ENCODE results near the gene NCOA7. TPM values are rescaled to one million over a fixed set of nuclear protein-coding genes. Genes with fewer than 3 reads are reported as not detected.
A peak's percentile ranks its signal among the peaks of the same experiment; 100 is the strongest.
"Not testable (repeated sequence)": the region's sequence is repeated elsewhere in the genome, so short reads cannot be mapped to it uniquely, and the experiment has no call there.

NCOA7 gene
- total RNA-seq, 4 donors from 2014 or later: 9.0 to 36.2 (median 21.8) TPM

DNA sequence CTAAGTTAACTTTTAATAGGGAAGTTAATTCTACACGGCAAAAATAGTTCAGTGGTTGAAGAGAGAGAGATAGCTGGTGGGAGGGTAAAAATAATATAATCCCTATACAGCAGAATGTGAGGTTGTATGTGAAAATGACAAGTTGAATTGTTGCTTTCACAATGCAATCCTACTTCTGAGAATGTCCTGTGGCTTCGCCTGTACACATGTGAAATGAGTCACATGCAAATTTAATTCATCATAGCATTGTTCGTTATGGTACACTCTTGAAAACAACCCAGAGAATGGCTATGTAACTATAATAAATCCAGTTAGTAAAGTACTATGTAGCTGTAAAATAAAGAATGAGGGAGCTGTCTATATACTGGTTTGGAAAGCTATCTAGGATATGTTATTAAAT lies 119.8 kb downstream of the NCOA7 start:
- H3K4me1 ChIP-seq: no peaks in the 10 kb centered on the region
- H3K9me3 ChIP-seq: no peaks in the 10 kb centered on the region
- no peak for TF ChIP-seq POLR2A (IDR thresholded peaks at IDR 0.05)
- TF ChIP-seq, protein P1, sequence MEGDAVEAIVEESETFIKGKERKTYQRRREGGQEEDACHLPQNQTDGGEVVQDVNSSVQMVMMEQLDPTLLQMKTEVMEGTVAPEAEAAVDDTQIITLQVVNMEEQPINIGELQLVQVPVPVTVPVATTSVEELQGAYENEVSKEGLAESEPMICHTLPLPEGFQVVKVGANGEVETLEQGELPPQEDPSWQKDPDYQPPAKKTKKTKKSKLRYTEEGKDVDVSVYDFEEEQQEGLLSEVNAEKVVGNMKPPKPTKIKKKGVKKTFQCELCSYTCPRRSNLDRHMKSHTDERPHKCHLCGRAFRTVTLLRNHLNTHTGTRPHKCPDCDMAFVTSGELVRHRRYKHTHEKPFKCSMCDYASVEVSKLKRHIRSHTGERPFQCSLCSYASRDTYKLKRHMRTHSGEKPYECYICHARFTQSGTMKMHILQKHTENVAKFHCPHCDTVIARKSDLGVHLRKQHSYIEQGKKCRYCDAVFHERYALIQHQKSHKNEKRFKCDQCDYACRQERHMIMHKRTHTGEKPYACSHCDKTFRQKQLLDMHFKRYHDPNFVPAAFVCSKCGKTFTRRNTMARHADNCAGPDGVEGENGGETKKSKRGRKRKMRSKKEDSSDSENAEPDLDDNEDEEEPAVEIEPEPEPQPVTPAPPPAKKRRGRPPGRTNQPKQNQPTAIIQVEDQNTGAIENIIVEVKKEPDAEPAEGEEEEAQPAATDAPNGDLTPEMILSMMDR (IDR thresholded peaks at IDR 0.05): no peak
- no peak overlapping the region for H3K4me3 ChIP-seq (replicated peaks in 1 of 3)
- H3K27ac ChIP-seq: no peak overlapping the region
- WGBS, 2 donors: 85 to 87% methylated on average over 3 of the region's 3 CpGs
- no peaks in the 10 kb centered on the region for H3K36me3 ChIP-seq
- H3K27me3 ChIP-seq: no peaks in the 10 kb centered on the region
- DNase-seq: no peak
- intact Hi-C loops (cut with DNase I): no loop called here

DNA sequence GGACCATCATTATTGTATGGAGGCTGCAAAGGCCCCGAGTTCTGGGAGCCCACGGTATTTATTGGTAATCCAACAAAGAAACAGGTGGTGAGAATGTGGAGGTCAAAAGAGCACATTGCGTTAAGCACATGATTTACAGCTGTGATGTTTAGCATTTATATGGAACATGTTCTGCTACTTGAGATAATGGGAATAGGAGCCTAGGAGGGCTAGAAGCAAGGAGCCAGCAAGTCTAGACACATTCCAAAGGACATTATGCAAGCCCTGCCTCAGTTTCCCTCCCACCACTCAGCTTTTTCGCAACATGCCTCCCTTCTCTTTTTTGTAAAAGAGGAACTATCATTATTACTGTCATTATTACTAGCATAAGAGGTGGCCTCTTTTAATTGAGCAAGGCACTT lies 120.3 kb downstream of the NCOA7 start:
- H3K9me3 ChIP-seq; H3K36me3 ChIP-seq; H3K4me3 ChIP-seq (replicated peaks in 1 of 3); DNase-seq; H3K27me3 ChIP-seq; H3K4me1 ChIP-seq; H3K27ac ChIP-seq; intact Hi-C loops (cut with DNase I): not testable (repeated sequence)
- 88 to 91% methylated on average over 4 of the region's 4 CpGs for WGBS, 2 donors

DNA sequence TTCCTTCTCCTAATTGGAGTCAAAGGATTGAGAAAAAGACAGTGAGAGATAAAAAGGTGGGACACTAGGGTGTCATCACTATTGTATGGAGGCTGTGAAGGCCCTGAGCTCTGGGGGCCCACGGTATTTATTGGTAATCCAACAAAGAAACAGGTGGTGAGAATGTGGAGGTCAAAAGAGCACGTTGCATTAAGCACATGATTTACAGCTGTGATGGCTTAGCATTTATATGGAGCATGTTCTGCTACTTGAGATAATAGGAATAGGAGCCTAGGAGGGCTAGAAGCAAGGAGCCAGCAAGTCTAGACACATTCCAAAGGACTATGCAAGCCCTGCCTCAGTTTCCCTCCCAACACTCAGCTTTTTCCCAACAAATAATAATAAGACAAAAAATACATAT lies 121.7 kb downstream of the NCOA7 start:
- H3K27me3 ChIP-seq; intact Hi-C loops (cut with DNase I); H3K4me3 ChIP-seq (replicated peaks in 1 of 3); H3K36me3 ChIP-seq; DNase-seq; H3K4me1 ChIP-seq; H3K27ac ChIP-seq; H3K9me3 ChIP-seq: not testable (repeated sequence)
- WGBS, 2 donors: 73 to 80% methylated on average over 2 of the region's 2 CpGs

DNA sequence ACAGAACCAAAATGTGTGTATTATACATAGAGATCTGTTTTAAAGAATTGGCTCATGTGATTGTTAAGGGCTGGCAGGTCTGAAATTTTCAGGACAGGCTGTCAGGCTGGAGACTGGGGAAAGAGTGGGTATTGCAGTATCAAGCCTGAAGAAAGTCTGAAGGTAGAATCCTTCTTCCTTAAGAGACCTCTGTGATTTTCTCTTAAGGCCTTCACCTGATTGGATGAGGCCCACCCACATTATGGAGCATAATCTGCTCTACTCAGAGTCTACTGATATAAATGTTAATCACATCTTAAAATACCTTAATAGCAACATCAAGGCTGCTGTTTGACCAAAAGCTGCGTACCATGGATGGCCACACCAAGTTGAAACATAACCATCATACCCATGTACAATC lies 122.4 kb downstream of the NCOA7 start:
- Histone ChIP-seq H3K27me3 (no peaks in the 10 kb centered on the region), H3K4me1 (peaks cover 0 to under 1% of the 10 kb centered on the region in 2 donors), H3K27ac (no peak overlapping the region), H3K9me3 (no peaks in the 10 kb centered on the region), H3K36me3 (no peaks in the 10 kb centered on the region), H3K4me3 (replicated peaks in 1 of 3) (no peak overlapping the region)
- no peak for TF ChIP-seq POLR2A (IDR thresholded peaks at IDR 0.05)
- TF ChIP-seq, protein P1 (IDR thresholded peaks at IDR 0.05): no peak
- no peak for DNase-seq
- WGBS, 2 donors: 97 to 100% methylated on average over 1 of the region's 1 CpG
- intact Hi-C loops (cut with DNase I): no loop called here

DNA sequence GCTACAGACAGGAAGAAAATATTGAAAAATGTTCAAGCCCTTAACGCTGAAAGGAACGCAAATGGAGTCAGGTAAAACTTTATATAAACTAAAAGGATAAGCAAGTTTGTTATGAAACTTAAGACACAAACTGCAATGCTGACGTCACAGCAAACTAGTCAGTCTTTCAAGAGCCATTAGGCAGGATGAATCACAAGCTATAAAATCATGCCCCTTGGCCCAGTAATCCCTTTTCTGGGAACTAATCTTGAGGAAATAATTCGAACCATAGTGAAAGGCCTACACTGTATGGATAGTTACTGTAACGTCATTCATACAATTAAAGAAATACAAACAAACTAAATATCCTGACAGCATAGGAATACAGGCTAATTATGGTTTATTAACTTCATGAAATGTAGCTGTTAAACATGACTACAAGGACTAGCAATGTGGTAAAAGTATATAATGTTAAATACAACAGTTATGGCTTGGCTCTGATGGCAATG lies 123.1 kb downstream of the NCOA7 start:
- no peak for DNase-seq
- no peaks in the 10 kb centered on the region for H3K27me3 ChIP-seq
- WGBS, 2 donors: 65 to 68% methylated on average over 5 of the region's 5 CpGs
- H3K9me3 ChIP-seq: no peaks in the 10 kb centered on the region
- no peak overlapping the region for H3K27ac ChIP-seq
- intact Hi-C loops (cut with DNase I): no loop called here
- TF ChIP-seq POLR2A (IDR thresholded peaks at IDR 0.05): no peak
- TF ChIP-seq, protein P1 (IDR thresholded peaks at IDR 0.05): no peak
- no peak overlapping the region for H3K4me3 ChIP-seq (replicated peaks in 1 of 3)
- H3K36me3 ChIP-seq: no peaks in the 10 kb centered on the region
- H3K4me1 ChIP-seq: peaks cover 5 to 7% of the 10 kb centered on the region in 2 donors

DNA sequence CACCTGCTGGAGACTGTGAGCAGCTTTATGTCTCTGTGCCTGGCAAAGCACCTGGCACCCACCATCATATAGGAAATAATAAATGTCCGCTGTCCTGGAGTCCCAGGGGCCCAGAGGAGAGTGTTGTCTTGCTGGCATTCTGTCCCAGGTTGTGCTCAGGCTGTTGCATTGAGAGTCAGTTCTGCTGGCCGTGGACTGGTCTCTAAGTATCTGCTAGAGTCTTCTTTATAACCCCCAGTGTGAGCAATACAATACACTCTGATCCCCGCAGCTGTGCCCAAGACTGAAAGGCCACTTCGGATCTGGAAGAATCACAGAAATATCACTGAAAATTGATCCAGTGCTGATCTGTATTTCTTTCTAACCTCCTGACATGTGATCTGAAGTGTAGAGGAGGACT lies 127.5 kb downstream of the NCOA7 start:
- H3K27ac ChIP-seq: peak overlapping the region; percentile 91 to 95 (median 92)
- TF ChIP-seq, protein P1 (IDR thresholded peaks at IDR 0.05): no peak
- no peak for TF ChIP-seq POLR2A (IDR thresholded peaks at IDR 0.05)
- H3K9me3 ChIP-seq: no peaks in the 10 kb centered on the region
- peaks cover 2 to 12% of the 10 kb centered on the region in 2 donors for H3K36me3 ChIP-seq
- no peak for DNase-seq
- intact Hi-C loops (cut with DNase I): no loop called here
- H3K4me1 ChIP-seq: peaks cover 5 to 11% of the 10 kb centered on the region in 2 donors
- H3K27me3 ChIP-seq: no peaks in the 10 kb centered on the region
- H3K4me3 ChIP-seq (replicated peaks in 1 of 3): no peak overlapping the region
- WGBS, 2 donors: 74 to 83% methylated on average over 4 of the region's 4 CpGs

All from thyroid gland (tissue), 4 donors.